Thoracic aorta (tissue), 2 donors: ENCODE data around the gene OBP2B. TPM values are rescaled to one million over a fixed set of nuclear protein-coding genes. Genes with fewer than 3 reads are reported as not detected.
A peak's percentile ranks its signal among the peaks of the same experiment; 100 is the strongest.

Experiments used
- ATAC-seq: fragments of 150-250 bp; one replicate; pipeline ENCODE4 v1.8.0; 2017; ENCODE audit warnings: low read depth; ENCODE audit not compliant: insufficient number of reproducible peaks, low FRiP score
- DNase-seq: peaks from one replicate; pipeline ENCODE4 v3.0.0-alpha.2; 2020; ENCODE audit warnings: low spot score
- H3K27ac ChIP-seq, 2 donors: fragments of 200-600 bp; sonication (generic); 1 replicate in 1 of 2; 2 replicates in 1 of 2; pipeline ENCODE4 v1.5.1; 2016; ENCODE audit warnings: mild to moderate bottlenecking in 2 of 2, moderate library complexity in 2 of 2
- H3K27me3 ChIP-seq: fragments of 200-600 bp; sonication (generic); replicated peaks from 2 replicates; pipeline ENCODE4 v1.6.0; 2016; ENCODE audit warnings: mild to moderate bottlenecking; ENCODE audit not compliant: insufficient read depth
- H3K36me3 ChIP-seq: fragments of 200-600 bp; sonication (generic); one replicate; pipeline ENCODE4 v1.5.1; 2016
- H3K4me1 ChIP-seq, 2 donors: fragments of 200-600 bp; sonication (generic); 1 replicate in 1 of 2; 2 replicates in 1 of 2; pipeline versions ENCODE4 v1.5.1 to v1.6.0; 2016; ENCODE audit warnings: low read depth in 2 of 2, mild to moderate bottlenecking in 1 of 2; ENCODE audit not compliant: control insufficient read depth in 1 of 2
- H3K4me3 ChIP-seq: fragments of 200-600 bp; sonication (generic); 2 replicates; pipeline ENCODE4 v1.5.1; 2016; ENCODE audit warnings: mild to moderate bottlenecking
- H3K9me3 ChIP-seq: fragments of 200-600 bp; sonication (generic); 2 replicates; pipeline ENCODE4 v1.5.1; 2016
- CTCF ChIP-seq: fragments of 200-600 bp; sonication (generic); IDR thresholded peaks from one replicate; pipeline ENCODE4 v1.5.1; 2019; ENCODE audit warnings: antibody characterized with exemption
- total RNA-seq, 2 donors: library from RNA; depleted of rRNA; stranded (reverse); fragments of >200 nt; gene quantifications; one replicate each; pipeline versions ENCODE4 v1.1.0 to v1.2.3, GENCODE V29; 2016

Gene OBP2B
- total RNA-seq, 2 donors from 2014 or later, result not detected

- Histone ChIP-seq H3K4me3 (no peak overlapping the region), H3K27me3 (no peaks in the 10 kb centered on the region), H3K27ac (no peak overlapping the region), H3K36me3 (no peaks in the 10 kb centered on the region), H3K9me3 (no peaks in the 10 kb centered on the region), H3K4me1 (no peaks in the 10 kb centered on the region)
- DNase-seq (no peak), ATAC-seq (no peak)
- peak; percentile 46 for TF ChIP-seq CTCF
Observed at GRCh38 chr9:133184971-133185370, 24.1 kb downstream of the OBP2B start.

DNA sequence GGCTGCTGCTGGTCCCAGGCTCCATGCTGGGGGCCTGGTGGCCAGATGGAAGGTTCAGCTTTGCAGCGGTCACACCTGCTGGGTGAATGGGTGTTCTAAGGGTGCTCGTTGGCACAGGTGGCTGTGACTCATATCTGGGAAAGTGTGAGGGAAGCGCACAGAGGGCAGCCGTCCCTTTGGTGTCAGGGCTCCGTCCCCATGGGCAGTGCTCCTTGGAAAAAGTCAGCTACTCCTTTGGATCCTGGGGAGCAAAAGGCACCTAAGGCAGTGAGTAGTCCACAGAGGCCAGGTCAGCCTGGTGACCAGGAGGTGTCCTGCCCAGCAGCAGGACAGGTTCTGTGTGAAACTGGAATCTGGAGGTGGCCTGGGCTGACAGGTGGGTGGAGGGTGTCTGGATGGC lies 26.9 kb downstream of the OBP2B start:
- DNase-seq (no peak), ATAC-seq (no peak)
- H3K36me3 ChIP-seq, result no peaks in the 10 kb centered on the region
- H3K9me3 ChIP-seq, result no peaks in the 10 kb centered on the region
- H3K4me1 ChIP-seq, result no peaks in the 10 kb centered on the region
- no peak overlapping the region for H3K27ac ChIP-seq
- H3K27me3 ChIP-seq, result no peaks in the 10 kb centered on the region
- no peak overlapping the region for H3K4me3 ChIP-seq
- TF ChIP-seq CTCF, result no peak

GRCh38 chr9:133181561-133181960 lies 27.5 kb downstream of the OBP2B start:
- H3K36me3 ChIP-seq, result no peaks in the 10 kb centered on the region
- H3K27me3 ChIP-seq, result no peaks in the 10 kb centered on the region
- no peak for DNase-seq
- H3K4me1 ChIP-seq, result no peaks in the 10 kb centered on the region
- H3K27ac ChIP-seq, result no peak overlapping the region
- no peak for TF ChIP-seq CTCF
- no peaks in the 10 kb centered on the region for H3K9me3 ChIP-seq
- ATAC-seq, result no peak
- H3K4me3 ChIP-seq, result no peak overlapping the region

GRCh38 chr9:133180953-133181352 lies 28.1 kb downstream of the OBP2B start:
- Histone ChIP-seq H3K27ac (no peak overlapping the region), H3K36me3 (no peaks in the 10 kb centered on the region), H3K9me3 (no peaks in the 10 kb centered on the region), H3K4me1 (no peaks in the 10 kb centered on the region), H3K27me3 (no peaks in the 10 kb centered on the region), H3K4me3 (no peak overlapping the region)
- ATAC-seq (no peak), DNase-seq (no peak)
- TF ChIP-seq CTCF, result no peak

GRCh38 chr9:133173056-133173455 lies 36.0 kb downstream of the OBP2B start:
- H3K36me3 ChIP-seq, result no peaks in the 10 kb centered on the region
- no peaks in the 10 kb centered on the region for H3K9me3 ChIP-seq
- no peak overlapping the region for H3K4me3 ChIP-seq
- DNase-seq (no peak), ATAC-seq (no peak)
- H3K27me3 ChIP-seq, result no peaks in the 10 kb centered on the region
- TF ChIP-seq CTCF, result no peak
- H3K4me1 ChIP-seq, result no peaks in the 10 kb centered on the region
- no peak overlapping the region for H3K27ac ChIP-seq
